Osteocyte (in vitro differentiated cells): Measurements from ENCODE around the gene ADAMTS14. TPM values are rescaled to one million over a fixed set of nuclear protein-coding genes. Genes with fewer than 3 reads are reported as not detected.

ENCODE experiments used
- DNase-seq: peaks from one replicate; pipeline ENCODE4 v3.0.0; 2021; ENCODE audit warnings: mixed read lengths; ENCODE audit not compliant: unreplicated experiment; ENCODE audit errors: extremely low spot score
- H3K27ac Mint-ChIP-seq: one replicate; pipeline ENCODE4 v1.8.0; 2021; ENCODE audit warnings: mild to moderate bottlenecking, mixed read lengths; ENCODE audit not compliant: unreplicated experiment
- H3K27me3 Mint-ChIP-seq: one replicate; pipeline ENCODE4 v1.8.0; 2021; ENCODE audit warnings: mixed read lengths; ENCODE audit not compliant: unreplicated experiment
- H3K36me3 Mint-ChIP-seq: one replicate; pipeline ENCODE4 v1.8.0; 2021; ENCODE audit warnings: mixed read lengths; ENCODE audit not compliant: unreplicated experiment
- H3K4me1 Mint-ChIP-seq: one replicate; pipeline ENCODE4 v1.8.0; 2021; ENCODE audit warnings: mixed read lengths; ENCODE audit not compliant: unreplicated experiment
- H3K4me3 Mint-ChIP-seq: one replicate; pipeline ENCODE4 v1.8.0; 2021; ENCODE audit warnings: mild to moderate bottlenecking, moderate library complexity, mixed read lengths; ENCODE audit not compliant: unreplicated experiment
- H3K9me3 Mint-ChIP-seq: one replicate; pipeline ENCODE4 v1.8.0; 2021; ENCODE audit warnings: mixed read lengths; ENCODE audit not compliant: unreplicated experiment
- CTCF ChIP-seq: fragments of 200-600 bp; sonication (generic); IDR thresholded peaks from 2 replicates; pipeline ENCODE4 v1.5.0; 2021; ENCODE audit warnings: antibody characterized with exemption, mild to moderate bottlenecking, moderate library complexity
- total RNA-seq: library from RNA; stranded (reverse); gene quantifications from 2 replicates; pipeline ENCODE4 v1.2.1, GENCODE V29; 2021

ADAMTS14 gene
- total RNA-seq, 1 donor from 2014 or later, result 4.1 TPM

GRCh38 chr10:70674560-70675495, 2.5 kb downstream of the ADAMTS14 start:
- Mint-ChIP-seq H3K9me3 (no peaks in the 10 kb centered on the region), H3K27ac (no peak overlapping the region), H3K27me3 (no peaks in the 10 kb centered on the region), H3K4me3 (peak overlapping the region; percentile 14), H3K36me3 (no peaks in the 10 kb centered on the region), H3K4me1 (peaks cover 52% of the 10 kb centered on the region)
- DNase-seq, result no peak
- TF ChIP-seq CTCF, result no peak

GRCh38 chr10:70675496-70676161, 3.3 kb downstream of the ADAMTS14 start:
- Mint-ChIP-seq H3K27me3 (no peaks in the 10 kb centered on the region), H3K36me3 (no peaks in the 10 kb centered on the region), H3K4me1 (peaks cover 52% of the 10 kb centered on the region), H3K9me3 (no peaks in the 10 kb centered on the region), H3K4me3 (no peak overlapping the region), H3K27ac (no peak overlapping the region)
- DNase-seq, result no peak
- no peak for TF ChIP-seq CTCF

- Mint-ChIP-seq H3K4me3 (no peak overlapping the region), H3K9me3 (no peaks in the 10 kb centered on the region), H3K27ac (no peak overlapping the region), H3K27me3 (no peaks in the 10 kb centered on the region), H3K36me3 (no peaks in the 10 kb centered on the region), H3K4me1 (peaks cover 51% of the 10 kb centered on the region)
- no peak for DNase-seq
- TF ChIP-seq CTCF, result no peak
Measured at GRCh38 chr10:70676511-70676910, 4.2 kb downstream of the ADAMTS14 start.

GRCh38 chr10:70677016-70677415, 4.7 kb downstream of the ADAMTS14 start:
- no peaks in the 10 kb centered on the region for H3K9me3 Mint-ChIP-seq
- no peak for DNase-seq
- H3K27me3 Mint-ChIP-seq, result no peaks in the 10 kb centered on the region
- H3K27ac Mint-ChIP-seq, result no peak overlapping the region
- H3K4me1 Mint-ChIP-seq, result peaks cover 48% of the 10 kb centered on the region
- H3K4me3 Mint-ChIP-seq, result no peak overlapping the region
- no peaks in the 10 kb centered on the region for H3K36me3 Mint-ChIP-seq
- TF ChIP-seq CTCF, result no peak

GRCh38 chr10:70677620-70678249, 5.4 kb downstream of the ADAMTS14 start:
- Mint-ChIP-seq H3K27me3 (no peaks in the 10 kb centered on the region), H3K9me3 (no peaks in the 10 kb centered on the region), H3K4me1 (peaks cover 47% of the 10 kb centered on the region), H3K4me3 (no peak overlapping the region), H3K27ac (no peak overlapping the region), H3K36me3 (no peaks in the 10 kb centered on the region)
- TF ChIP-seq CTCF, result no peak
- DNase-seq, result no peak
